GM12878 (cell line): Measurements from ENCODE around the gene NDEL1. TPM values are rescaled to one million over a fixed set of nuclear protein-coding genes. Genes with fewer than 3 reads are reported as not detected.

Experiments used
- ATAC-seq: fragments of 200-7000 bp; cut with Tn5 transposase; 3 replicates; pipeline ENCODE4 v1.9.1; 2020; ENCODE audit warnings: mild to moderate bottlenecking, moderate library complexity
- BruUV-seq: library from RNA; stranded (reverse); fragments of 400-500 nt; replicated peaks from 2 replicates; lab custom pipeline; 2021; lab: Mats Ljungman, UMichigan
- CTCF ChIA-PET: fragments of 300-600 bp; sonication (Branson Sonifier 250); formaldehyde crosslinking; extraction: SDS; loops from one replicate; lab custom pipeline; 2021; ENCODE audit warnings: inconsistent platforms; lab: Yijun Ruan, JAX
- POLR2A ChIA-PET: fragments of 350-600 bp; formaldehyde crosslinking; extraction: SDS; loops from one replicate; lab custom pipeline; 2021; ENCODE audit warnings: inconsistent platforms; lab: Charles Lee
- RAD21 ChIA-PET: fragments of 300-600 bp; sonication (Branson Sonifier 250); formaldehyde crosslinking; loops from one replicate; lab custom pipeline; 2023; ENCODE audit warnings: antibody characterized with exemption; ENCODE audit not compliant: unreplicated experiment; lab: Charles Lee
- SMC1A ChIA-PET: fragments of 300-600 bp; sonication (Branson Sonifier 250); formaldehyde crosslinking; loops from one replicate; lab custom pipeline; 2023; ENCODE audit not compliant: unreplicated experiment, uncharacterized antibody; lab: Charles Lee
- DNase-seq: peaks from one replicate; pipeline ENCODE4 v3.0.0-alpha.2; 2011; ENCODE audit warnings: low read depth, low spot score
- FAIRE-seq: peaks from 3 replicates; lab custom pipeline; 2011; peaks lifted over from hg19 to GRCh38; lab: Jason Lieb, UNC
- H2AFZ ChIP-seq: 2 replicates; pipeline ENCODE4 v1.6.0; 2011; ENCODE audit warnings: low read depth, low read length, control low read depth; ENCODE audit not compliant: control insufficient read depth
- H3K27ac ChIP-seq: 2 replicates; pipeline ENCODE4 v1.5.1; 2011; ENCODE audit warnings: control low read depth; ENCODE audit not compliant: control insufficient read depth, insufficient read depth
- H3K27me3 ChIP-seq, 2 experiments: replicated peaks in 1 of 2; 2 replicates each; pipeline versions ENCODE4 v1.6.0 to v1.6.1; 2011; ENCODE audit warnings: low read length in 1 of 2; ENCODE audit not compliant: control insufficient read depth in 2 of 2, insufficient read depth in 2 of 2
- H3K36me3 ChIP-seq, 2 experiments: 2 replicates each; pipeline ENCODE4 v1.5.1; 2011; ENCODE audit warnings: low read length in 1 of 2; ENCODE audit not compliant: control insufficient read depth in 2 of 2, insufficient read depth in 2 of 2
- H3K4me1 ChIP-seq: 2 replicates; pipeline ENCODE4 v1.6.1; 2011; ENCODE audit warnings: mild to moderate bottlenecking, low read length, moderate library complexity, mixed read lengths; ENCODE audit not compliant: control insufficient read depth, insufficient read depth
- H3K4me2 ChIP-seq: 2 replicates; pipeline ENCODE4 v1.6.0; 2011; ENCODE audit warnings: control low read depth; ENCODE audit not compliant: control insufficient read depth, insufficient read depth
- H3K4me3 ChIP-seq: fragments of 200-600 bp; sonication (generic); 2 replicates; pipeline ENCODE4 v1.5.1; 2016
- H3K79me2 ChIP-seq: 2 replicates; pipeline ENCODE4 v1.6.0; 2011; ENCODE audit warnings: low read length; ENCODE audit not compliant: control insufficient read depth, insufficient read depth
- H3K9ac ChIP-seq: 2 replicates; pipeline ENCODE4 v1.8.0; 2011; ENCODE audit warnings: low read length, control low read depth, mixed read lengths; ENCODE audit not compliant: control insufficient read depth, insufficient read depth
- H3K9me3 ChIP-seq: replicated peaks from 3 replicates; pipeline ENCODE4 v1.5.1; 2011; ENCODE audit warnings: mild to moderate bottlenecking, low read length; ENCODE audit not compliant: control insufficient read depth, insufficient read depth
- H4K20me1 ChIP-seq: 2 replicates; pipeline ENCODE4 v1.6.0; 2011; ENCODE audit not compliant: control insufficient read depth, insufficient read depth
- IKZF1 ChIP-seq: fragments of 450-650 bp; conservative IDR thresholded peaks from 2 replicates; pipeline ENCODE4 v1.6.1; 2017; ENCODE audit warnings: antibody characterized with exemption, mild to moderate bottlenecking
- REST ChIP-seq: IDR thresholded peaks from 2 replicates; pipeline ENCODE4 v1.6.1; 2012; ENCODE audit warnings: mild to moderate bottlenecking, low read depth, low read length
- ZBTB33 ChIP-seq: fragments of 450-650 bp; IDR thresholded peaks from 2 replicates; pipeline ENCODE4 v1.6.1; 2017; ENCODE audit warnings: mild to moderate bottlenecking
- ZBTB4 ChIP-seq: fragments of 450-650 bp; formaldehyde crosslinking; IDR thresholded peaks from 2 replicates; pipeline ENCODE4 v1.4.0; 2022; ENCODE audit warnings: mild to moderate bottlenecking, moderate library complexity
- WGBS: methylation state at CpG from one replicate; pipeline ENCODE4 v1.1.6; 2016; ENCODE audit warnings: low lambda C conversion rate; ENCODE audit not compliant: insufficient replicate concordance, insufficient coverage; ENCODE audit errors: missing lambda C conversion rate; 5-methylcytosine and 5-hydroxymethylcytosine counted together
- in situ Hi-C: fragments of 300-500 bp; cut with MboI; formaldehyde crosslinking; loops from 9 replicates; pipeline ENCODE4 v1.14.3; 2018; ENCODE audit warnings: mixed read lengths
- intact Hi-C: fragments of 100-400 bp; cut with micrococcal nuclease; formaldehyde crosslinking; loops from one replicate; pipeline ENCODE4 v1.14.2; 2022; ENCODE audit not compliant: unreplicated experiment
- polyA plus RNA-seq, 11 experiments: library from polyadenylated mRNA; depleted of rRNA in 4 of 11; unstranded in 6 of 11; stranded (reverse) in 5 of 11; fragments of >200 nt; fragmentation: Nextera tagmentation in 4 of 11; fragmentation: Illumina TruSeq in 1 of 11; extraction: Ambion mirVana in 4 of 11; extraction: Trizol in 1 of 11; gene quantifications; 1 replicate in 1 of 11; 2 replicates in 10 of 11; pipeline versions ENCODE4 v1.2.1 to v1.2.3, GENCODE V29; 2011 to 2016; ENCODE audit warnings: inconsistent platforms in 2 of 11, missing spikeins in 2 of 11, low read depth in 1 of 11
- total RNA-seq, 4 experiments: library from RNA; depleted of rRNA in 3 of 4; stranded (reverse); fragments of >200 nt in 3 of 4; fragmentation: Illumina TruSeq in 1 of 4; extraction: Trizol in 1 of 4; gene quantifications; 2 replicates each; pipeline versions ENCODE4 v1.2.1 to v1.2.3, GENCODE V29; 2013 to 2021

Gene NDEL1
- total and polyA plus RNA-seq, 10 of the 15 experiments (the other 5 are each of a cell fraction or from before 2014, with no cell fraction given), result 0.72 to 41.5 (median 29.9) TPM

- no peak for TF ChIP-seq ZBTB4 (CRISPR knock-in tag)
Measured at GRCh38 chr17:8465356-8465755, 29.7 kb downstream of the NDEL1 start (continued).

GRCh38 chr17:8465759-8466158 lies 30.1 kb downstream of the NDEL1 start:
- Histone ChIP-seq H4K20me1 (no peaks in the 10 kb centered on the region), H3K27me3 (no peaks in the 10 kb centered on the region), H3K4me3 (no peak overlapping the region), H3K27ac (no peak overlapping the region), H3K9me3 (no peaks in the 10 kb centered on the region), H3K36me3 (peaks cover 22 to 31% of the 10 kb centered on the region in 2 experiments), H2AFZ (no peak overlapping the region), H3K9ac (no peak overlapping the region), H3K79me2 (no peaks in the 10 kb centered on the region; the same call in 1 of the 2 replicates), H3K4me1 (no peaks in the 10 kb centered on the region), H3K4me2 (no peak overlapping the region)
- ChIA-PET CTCF (no interaction called here), POLR2A (no interaction called here), SMC1A (no interaction called here), RAD21 (no interaction called here)
- no peak for TF ChIP-seq ZBTB33
- TF ChIP-seq REST, result no peak
- TF ChIP-seq IKZF1, result no peak
- BruUV-seq, result no TSS peak
- in situ Hi-C loops (no loop called here), intact Hi-C loops (no loop called here)
- DNase-seq (no peak), FAIRE-seq (no peak), ATAC-seq (no peak)
- 95% methylated on average over 12 of the region's 12 CpGs for WGBS
